Heart left ventricle (tissue), 16 donors: ENCODE measurements around the gene MYOD1. TPM values are rescaled to one million over a fixed set of nuclear protein-coding genes. Genes with fewer than 3 reads are reported as not detected.

ENCODE experiments used
- ATAC-seq, 4 donors: fragments of 200-7000 bp; cut with Tn5 transposase; one replicate each; pipeline ENCODE4 v1.9.1; 2020 to 2022; ENCODE audit warnings: moderate library complexity in 4 of 4, mild to moderate bottlenecking in 3 of 4, moderate number of reproducible peaks in 1 of 4
- DNase-seq, 5 donors: peaks; one replicate each; pipeline ENCODE4 v3.0.0-alpha.2; 2020
- H3K27ac ChIP-seq, 12 donors: fragments of 200-600 bp; sonication (generic) in 4 of 12; one replicate each; pipeline versions ENCODE4 v1.5.0 to v1.8.0; 2016 to 2022; ENCODE audit warnings: mild to moderate bottlenecking in 2 of 12
- H3K27me3 ChIP-seq, 9 donors: fragments of 200-600 bp; sonication (generic) in 2 of 9; one replicate each; pipeline versions ENCODE4 v1.5.1 to v1.8.0; 2016 to 2022; ENCODE audit warnings: mild to moderate bottlenecking in 3 of 9
- H3K36me3 ChIP-seq, 9 donors: fragments of 200-600 bp; sonication (generic) in 2 of 9; one replicate each; pipeline versions ENCODE4 v1.5.0 to v1.8.0; 2018 to 2022; ENCODE audit warnings: mild to moderate bottlenecking in 2 of 9
- H3K4me1 ChIP-seq, 12 donors: fragments of 200-600 bp; sonication (generic) in 4 of 12; one replicate each; pipeline versions ENCODE4 v1.5.0 to v1.8.0; 2016 to 2022; ENCODE audit warnings: mild to moderate bottlenecking in 3 of 12
- H3K4me3 ChIP-seq, 12 donors: fragments of 200-600 bp; sonication (generic) in 4 of 12; one replicate each; pipeline versions ENCODE4 v1.5.0 to v1.8.0; 2017 to 2022; ENCODE audit warnings: mild to moderate bottlenecking in 9 of 12, moderate library complexity in 4 of 12
- H3K9me3 ChIP-seq, 12 donors: fragments of 200-600 bp; sonication (generic) in 4 of 12; one replicate each; pipeline versions ENCODE4 v1.5.0 to v1.8.0; 2016 to 2022; ENCODE audit warnings: mild to moderate bottlenecking in 1 of 12
- CTCF ChIP-seq, 12 donors: fragments of 200-600 bp; sonication (generic) in 4 of 12; IDR thresholded peaks; one replicate each; pipeline versions ENCODE4 v1.5.0 to v1.8.0; 2018 to 2022; ENCODE audit warnings: antibody characterized with exemption in 12 of 12, mild to moderate bottlenecking in 5 of 12
- POLR2A ChIP-seq, 2 donors: fragments of 450-650 bp; IDR thresholded peaks; one replicate each; pipeline ENCODE4 v1.6.1; 2017; ENCODE audit warnings: antibody characterized with exemption in 2 of 2, mild to moderate bottlenecking in 2 of 2, moderate library complexity in 2 of 2
- WGBS, 4 donors: extraction: QIAGEN DNeasy Blood & Tissue Kit in 2 of 4; methylation state at CpG; one replicate each; pipeline versions ENCODE4 v1.1.5 to v1.1.7; 2013 to 2018; 5-methylcytosine and 5-hydroxymethylcytosine counted together
- intact Hi-C, 10 donors: fragments of 100-400 bp; cut with DNase I; formaldehyde crosslinking; loops; one replicate each; pipeline versions ENCODE4 v1.11.1 to v1.14.2; 2022
- polyA plus RNA-seq, 2 donors: library from polyadenylated mRNA; stranded (reverse); fragments of 200-250 nt; gene quantifications; one replicate each; pipeline ENCODE4 v1.2.3, GENCODE V29; 2013
- total RNA-seq, 9 donors: library from RNA; depleted of rRNA in 2 of 9; stranded (reverse); fragments of >200 nt in 2 of 9; fragmentation: NEBNext Ultra II Directional in 3 of 9; extraction: Animal tissue kit (Norgen Biotek cat#: 25700) in 3 of 9; gene quantifications; one replicate each; pipeline versions ENCODE4 v1.1.0 to v1.2.4, GENCODE V29; 2016 to 2023
- donor health status: ischemic (EF 13 %, LVEDD 7.1; RV severe dilation, severe dysfunction).
- donor health status: healthy with polysubstance abuse.
- donor health status: DM: no; HTN: yes; CAD: no.
- donor health status: DM: no; HTN: no; CAD: no.
- donor health status: ischemic (EF 25% LVEDD 6.9; RV normal size, moderate dysfunction).
- donor health status: ischemic (EF 25% LVEDD 5.7; RV mildly dilated, moderate dysfunction).
- donor health status: healthy.
- donor health status: DM: yes; HTN: yes; CAD: no.
- donor health status: ischemic (EF 35%, LVEDD 5.7; RV mildly dilated, moderate dysfunction).
- donor health status: nonischemic (EF 11% LVEDD 7.7; RV severe dilation, severe dysfunction).
- donor health status: DM: yes; HTN: yes; CAD: no.
- donor health status: PGD.
- donor health status: ischemic (EF 29% LVEDD 5.4; RV normal size, mild dysfunction).
- donor health status: nonischemic (EF 23%, LVEDD 6.1; RV moderate dilation, normal function).

MYOD1 gene
- total and polyA plus RNA-seq, 11 donors: not detected

GRCh38 chr11:17691550-17691949, 27.8 kb upstream of the MYOD1 start:
- no peaks in the 10 kb centered on the region for H3K36me3 ChIP-seq
- H3K9me3 ChIP-seq: no peaks in the 10 kb centered on the region
- TF ChIP-seq POLR2A (IDR thresholded peaks at IDR 0.05) (no peak), CTCF (IDR thresholded peaks at IDR 0.05) (no peak)
- DNase-seq (no peak), ATAC-seq (no peak)
- H3K27ac ChIP-seq: no peak overlapping the region
- no peak overlapping the region for H3K4me3 ChIP-seq
- peaks cover 8 to 53% (median 19%) of the 10 kb centered on the region in 9 donors for H3K27me3 ChIP-seq
- 43 to 57% (median 49%) methylated on average over 2 of the region's 2 CpGs for WGBS, 4 donors
- intact Hi-C loops: no loop called here
- peaks cover 0 to 6% (median 0%) of the 10 kb centered on the region in 12 donors for H3K4me1 ChIP-seq

GRCh38 chr11:17691976-17692375, 27.4 kb upstream of the MYOD1 start:
- peaks cover 0 to 6% (median 0%) of the 10 kb centered on the region in 12 donors for H3K4me1 ChIP-seq
- WGBS, 4 donors: 62 to 68% (median 64%) methylated on average over 10 of the region's 10 CpGs
- intact Hi-C loops: no loop called here
- ATAC-seq: no peak
- no peaks in the 10 kb centered on the region for H3K9me3 ChIP-seq
- DNase-seq: no peak
- no peak overlapping the region for H3K27ac ChIP-seq
- TF ChIP-seq CTCF (IDR thresholded peaks at IDR 0.05) (no peak), POLR2A (IDR thresholded peaks at IDR 0.05) (no peak)
- H3K27me3 ChIP-seq: peaks cover 8 to 51% (median 20%) of the 10 kb centered on the region in 9 donors
- H3K4me3 ChIP-seq: no peak overlapping the region
- H3K36me3 ChIP-seq: no peaks in the 10 kb centered on the region

GRCh38 chr11:17692931-17693330, 26.4 kb upstream of the MYOD1 start:
- peak in 1 of 4 donors; percentile 29 for ATAC-seq
- Histone ChIP-seq H3K36me3 (no peaks in the 10 kb centered on the region), H3K27me3 (peaks cover 8 to 49% (median 20%) of the 10 kb centered on the region in 9 donors), H3K4me1 (peaks cover 0 to 6% (median 0%) of the 10 kb centered on the region in 12 donors), H3K9me3 (no peaks in the 10 kb centered on the region), H3K27ac (no peak overlapping the region), H3K4me3 (no peak overlapping the region)
- TF ChIP-seq CTCF (IDR thresholded peaks at IDR 0.05) (no peak), POLR2A (IDR thresholded peaks at IDR 0.05) (no peak)
- 32 to 59% (median 42%) methylated on average over 7 of the region's 7 CpGs for WGBS, 4 donors
- DNase-seq: no peak
- intact Hi-C loops: no loop called here

GRCh38 chr11:17693531-17693930, 25.8 kb upstream of the MYOD1 start:
- Histone ChIP-seq H3K27me3 (peaks cover 8 to 47% (median 20%) of the 10 kb centered on the region in 9 donors), H3K27ac (no peak overlapping the region), H3K4me1 (peaks cover 0 to 6% (median 0%) of the 10 kb centered on the region in 12 donors), H3K9me3 (no peaks in the 10 kb centered on the region), H3K36me3 (no peaks in the 10 kb centered on the region), H3K4me3 (no peak overlapping the region)
- intact Hi-C loops: no loop called here
- ATAC-seq (no peak), DNase-seq (no peak)
- 70 to 76% (median 72%) methylated on average over 4 of the region's 4 CpGs for WGBS, 4 donors
- TF ChIP-seq CTCF (IDR thresholded peaks at IDR 0.05) (no peak), POLR2A (IDR thresholded peaks at IDR 0.05) (no peak)
